K562 (cell line): Measurements from ENCODE around the gene IFT81.

ENCODE experiments used
- CEBPB ChIP-seq: fragments of 450-650 bp; IDR thresholded peaks from 2 replicates; pipeline ENCODE4 v1.6.1; 2016; ENCODE audit warnings: missing genetic modification characterization, missing compliant biosample characterization
- NCOA1 ChIP-seq: fragments of 450-650 bp; IDR thresholded peaks from 2 replicates; pipeline ENCODE4 v1.6.1; 2016; ENCODE audit warnings: low read depth
- TCF15 ChIP-seq: fragments of 250-450 bp; sonication (Bioruptor Pico); IDR thresholded peaks from 2 replicates; pipeline ENCODE4 v1.8.0; 2022; ENCODE audit warnings: moderate library complexity, mild to moderate bottlenecking, inconsistent platforms
- TF ChIP-seq, protein P1 (sequence below), 2 experiments: IDR thresholded peaks in 1 of 2; conservative IDR thresholded peaks in 1 of 2; 2 replicates each; pipeline ENCODE4 v1.6.1; 2016; ENCODE audit warnings: low read depth in 2 of 2, mild to moderate bottlenecking in 1 of 2, missing compliant biosample characterization in 1 of 2, missing genetic modification characterization in 1 of 2, moderate library complexity in 1 of 2
- TF ChIP-seq, protein P2 (sequence below): fragments of 250-450 bp; sonication (Bioruptor Pico); IDR thresholded peaks from 2 replicates; pipeline ENCODE4 v1.8.0; 2021; ENCODE audit warnings: moderate library complexity, mild to moderate bottlenecking, inconsistent platforms
- TF ChIP-seq, protein P3 (sequence below): fragments of 250-450 bp; sonication (Bioruptor Pico); IDR thresholded peaks from 2 replicates; pipeline ENCODE4 v1.4.0; 2020
- TF ChIP-seq, protein P4 (sequence below): sonication (generic); formaldehyde crosslinking; IDR thresholded peaks from 2 replicates; pipeline ENCODE4 v1.9.0; 2022; ENCODE audit warnings: mild to moderate bottlenecking, missing genetic modification reagents

DNA sequence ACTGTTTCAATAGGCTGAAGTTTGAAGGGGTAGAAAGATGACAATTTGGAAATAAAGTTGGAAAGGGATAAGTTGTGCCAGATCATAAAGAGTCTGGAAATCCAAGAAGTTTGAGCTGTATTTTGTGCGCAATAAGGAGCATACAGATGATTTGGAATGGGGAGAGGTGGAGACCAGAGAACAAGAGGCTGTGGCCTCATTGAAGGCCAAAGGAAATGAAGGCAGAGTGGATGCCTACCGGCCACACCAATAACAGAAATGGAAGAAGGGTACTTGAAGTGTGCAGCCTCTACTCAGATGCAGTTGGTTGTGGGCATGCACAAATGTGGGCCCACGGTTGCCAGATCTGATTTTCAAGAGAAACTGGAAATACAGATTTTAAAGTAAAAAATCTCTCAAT lies 2.4 kb downstream of the IFT81 start:
- TF ChIP-seq NCOA1 (no peak), CEBPB (tag) (no peak), TCF15 (no peak)
- TF ChIP-seq, protein P1, sequence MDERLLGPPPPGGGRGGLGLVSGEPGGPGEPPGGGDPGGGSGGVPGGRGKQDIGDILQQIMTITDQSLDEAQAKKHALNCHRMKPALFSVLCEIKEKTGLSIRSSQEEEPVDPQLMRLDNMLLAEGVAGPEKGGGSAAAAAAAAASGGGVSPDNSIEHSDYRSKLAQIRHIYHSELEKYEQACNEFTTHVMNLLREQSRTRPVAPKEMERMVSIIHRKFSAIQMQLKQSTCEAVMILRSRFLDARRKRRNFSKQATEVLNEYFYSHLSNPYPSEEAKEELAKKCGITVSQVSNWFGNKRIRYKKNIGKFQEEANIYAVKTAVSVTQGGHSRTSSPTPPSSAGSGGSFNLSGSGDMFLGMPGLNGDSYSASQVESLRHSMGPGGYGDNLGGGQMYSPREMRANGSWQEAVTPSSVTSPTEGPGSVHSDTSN (CRISPR knock-in tag; IDR thresholded peaks at IDR 0.05; ENCODE audit: low read depth): no peak
- TF ChIP-seq, protein P1 (tag; conservative IDR thresholded peaks at IDR 0.05; ENCODE audit: low read depth): no peak
- TF ChIP-seq, protein P2, sequence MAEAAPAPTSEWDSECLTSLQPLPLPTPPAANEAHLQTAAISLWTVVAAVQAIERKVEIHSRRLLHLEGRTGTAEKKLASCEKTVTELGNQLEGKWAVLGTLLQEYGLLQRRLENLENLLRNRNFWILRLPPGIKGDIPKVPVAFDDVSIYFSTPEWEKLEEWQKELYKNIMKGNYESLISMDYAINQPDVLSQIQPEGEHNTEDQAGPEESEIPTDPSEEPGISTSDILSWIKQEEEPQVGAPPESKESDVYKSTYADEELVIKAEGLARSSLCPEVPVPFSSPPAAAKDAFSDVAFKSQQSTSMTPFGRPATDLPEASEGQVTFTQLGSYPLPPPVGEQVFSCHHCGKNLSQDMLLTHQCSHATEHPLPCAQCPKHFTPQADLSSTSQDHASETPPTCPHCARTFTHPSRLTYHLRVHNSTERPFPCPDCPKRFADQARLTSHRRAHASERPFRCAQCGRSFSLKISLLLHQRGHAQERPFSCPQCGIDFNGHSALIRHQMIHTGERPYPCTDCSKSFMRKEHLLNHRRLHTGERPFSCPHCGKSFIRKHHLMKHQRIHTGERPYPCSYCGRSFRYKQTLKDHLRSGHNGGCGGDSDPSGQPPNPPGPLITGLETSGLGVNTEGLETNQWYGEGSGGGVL (CRISPR knock-in tag): no peak
- TF ChIP-seq, protein P3, sequence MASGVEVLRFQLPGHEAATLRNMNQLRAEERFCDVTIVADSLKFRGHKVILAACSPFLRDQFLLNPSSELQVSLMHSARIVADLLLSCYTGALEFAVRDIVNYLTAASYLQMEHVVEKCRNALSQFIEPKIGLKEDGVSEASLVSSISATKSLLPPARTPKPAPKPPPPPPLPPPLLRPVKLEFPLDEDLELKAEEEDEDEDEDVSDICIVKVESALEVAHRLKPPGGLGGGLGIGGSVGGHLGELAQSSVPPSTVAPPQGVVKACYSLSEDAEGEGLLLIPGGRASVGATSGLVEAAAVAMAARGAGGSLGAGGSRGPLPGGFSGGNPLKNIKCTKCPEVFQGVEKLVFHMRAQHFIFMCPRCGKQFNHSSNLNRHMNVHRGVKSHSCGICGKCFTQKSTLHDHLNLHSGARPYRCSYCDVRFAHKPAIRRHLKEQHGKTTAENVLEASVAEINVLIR: no peak
- TF ChIP-seq, protein P4, sequence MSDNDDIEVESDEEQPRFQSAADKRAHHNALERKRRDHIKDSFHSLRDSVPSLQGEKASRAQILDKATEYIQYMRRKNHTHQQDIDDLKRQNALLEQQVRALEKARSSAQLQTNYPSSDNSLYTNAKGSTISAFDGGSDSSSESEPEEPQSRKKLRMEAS (CRISPR knock-in tag): no peak
